LoVo (cell line): ENCODE results near the gene PCNX2.

Experiments
- DNase-seq: peaks from one replicate; pipeline ENCODE4 v3.0.0-alpha.2; 2016; ENCODE audit warnings: low spot score

The PCNX2 gene

GRCh38 chr1:233057836-233058235 is 237.7 kb downstream of the PCNX2 start:
- DNase-seq, result no peak

GRCh38 chr1:233055879-233056641 is 239.5 kb downstream of the PCNX2 start:
- DNase-seq, result no peak

- no peak for DNase-seq
Observed at GRCh38 chr1:233045588-233045987, 249.9 kb downstream of the PCNX2 start.

- DNase-seq, result no peak
Observed at GRCh38 chr1:233042834-233043233, 252.7 kb downstream of the PCNX2 start.

GRCh38 chr1:233040494-233040893 is 255.0 kb downstream of the PCNX2 start:
- no peak for DNase-seq

GRCh38 chr1:233038581-233038980 is 256.9 kb downstream of the PCNX2 start:
- no peak for DNase-seq

GRCh38 chr1:233037843-233038242 is 257.7 kb downstream of the PCNX2 start:
- no peak for DNase-seq

- no peak for DNase-seq
Observed at GRCh38 chr1:233034836-233035235, 260.7 kb downstream of the PCNX2 start.

GRCh38 chr1:233033361-233033760 is 262.2 kb downstream of the PCNX2 start:
- DNase-seq, result no peak

- DNase-seq, result no peak
Observed at GRCh38 chr1:233032916-233033315, 262.6 kb downstream of the PCNX2 start.

GRCh38 chr1:233031521-233031920 is 264.0 kb downstream of the PCNX2 start:
- no peak for DNase-seq

- DNase-seq, result no peak
Observed at GRCh38 chr1:233027046-233027445, 268.5 kb downstream of the PCNX2 start.

- peak; percentile 2 for DNase-seq
Observed at GRCh38 chr1:233025567-233025966, 270.0 kb downstream of the PCNX2 start.

GRCh38 chr1:233025157-233025556 is 270.4 kb downstream of the PCNX2 start:
- DNase-seq, result peak; percentile 2

GRCh38 chr1:233024199-233024598 is 271.3 kb downstream of the PCNX2 start:
- no peak for DNase-seq

- no peak for DNase-seq
Observed at GRCh38 chr1:233022246-233022645, 273.3 kb downstream of the PCNX2 start.

GRCh38 chr1:233020426-233020825 is 275.1 kb downstream of the PCNX2 start:
- no peak for DNase-seq

GRCh38 chr1:233019778-233020325 is 275.7 kb downstream of the PCNX2 start:
- no peak for DNase-seq

GRCh38 chr1:233019083-233019482 is 276.4 kb downstream of the PCNX2 start:
- DNase-seq, result no peak

- DNase-seq, result no peak
Observed at GRCh38 chr1:233016798-233017197, 278.7 kb downstream of the PCNX2 start.

GRCh38 chr1:233015965-233016364 is 279.6 kb downstream of the PCNX2 start:
- no peak for DNase-seq

GRCh38 chr1:233012021-233012420 is 283.5 kb downstream of the PCNX2 start:
- DNase-seq, result no peak

GRCh38 chr1:233010146-233010545 is 285.4 kb downstream of the PCNX2 start:
- no peak for DNase-seq

GRCh38 chr1:233006541-233006973 is 289.0 kb downstream of the PCNX2 start:
- DNase-seq, result no peak
